ENCODE data around the gene NAPA. TPM values are rescaled to one million over a fixed set of nuclear protein-coding genes. Genes with fewer than 3 reads are reported as not detected.

Gene NAPA
- total and polyA plus RNA-seq, 2 of the 13 experiments (the other 11 are each of a cell fraction or from before 2014, with no cell fraction given): 32.6 to 65.9 TPM

DNA sequence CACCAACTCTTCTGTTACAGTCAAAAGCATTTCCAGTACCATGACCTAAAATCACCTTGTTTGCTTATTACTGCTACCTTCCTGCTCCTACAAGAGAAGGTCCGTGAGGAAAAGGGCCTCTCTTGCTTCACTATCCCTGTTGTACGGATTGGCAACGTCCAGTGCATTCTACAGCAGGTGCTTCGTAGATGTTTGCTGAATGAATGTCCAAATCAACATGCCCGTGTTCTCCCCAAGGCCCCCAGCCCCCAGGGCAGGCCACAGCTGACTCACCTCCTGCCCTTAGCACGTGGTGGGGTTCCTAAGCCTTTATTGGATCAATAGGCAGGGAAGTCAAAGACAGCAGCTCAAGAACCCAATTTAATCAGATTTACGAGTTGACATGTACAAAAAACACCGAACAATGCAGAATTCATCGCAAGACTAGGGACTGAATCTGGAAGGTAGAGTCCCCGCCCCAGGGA, 5.5 kb upstream of the NAPA start:
- no peak overlapping the region for H3K9ac ChIP-seq (ENCODE audit: insufficient read depth, low read depth, low read length)
- no peaks in the 10 kb centered on the region for H3K36me3 ChIP-seq (replicated peaks in 1 of 2; ENCODE audit: control insufficient read depth in 1 of 2, insufficient read depth in 2 of 2, low read length in 2 of 2)
- H3K4me3 ChIP-seq (replicated peaks in 1 of 3; ENCODE audit: insufficient read depth in 1 of 3, low read depth in 2 of 3, low read length in 3 of 3): peak overlapping the region in 2 of 3 experiments; percentile 8 to 59; a peak in 3 of 6 replicates
- BruUV-seq (replicated peaks): no TSS peak
- H3K4me1 ChIP-seq (ENCODE audit: insufficient read depth, low read length): peaks cover 60% of the 10 kb centered on the region
- no peak overlapping the region for H2AFZ ChIP-seq (ENCODE audit: low read length)
- DNase-seq (ENCODE audit: low spot score) (peak; percentile 16), FAIRE-seq (no peak), ATAC-seq (peak; percentile 38)
- in situ Hi-C loops (cut with HindIII; ENCODE audit: extremely low pct_ligation_motif_present, low pct_unique_long_range_greater_than_20kb) (no loop called here), intact Hi-C loops (cut with micrococcal nuclease; ENCODE audit: unreplicated experiment) (no loop called here)
- H3K4me2 ChIP-seq (ENCODE audit: low read depth, low read length): peak overlapping the region; percentile 69
- POLR2A ChIA-PET: interaction anchor here (1.1 to 2.2 kb wide), 4 partner anchors 8 to 128 kb away, joined by 3 to 9 read pairs (median 4); no protein-coding TSS in a partner anchor
- CTCF ChIA-PET (ENCODE audit: low intra/inter-chr PET ratio, low total read pairs): no interaction called here
- H3K79me2 ChIP-seq (ENCODE audit: insufficient read depth, low read length): no peaks in the 10 kb centered on the region
- H4K20me1 ChIP-seq (ENCODE audit: insufficient read depth, low read length): no peaks in the 10 kb centered on the region
- WGBS (ENCODE audit: low lambda C conversion rate): 16% methylated on average over 10 of the region's 10 CpGs
- H3K9me3 ChIP-seq (ENCODE audit: low read length): no peaks in the 10 kb centered on the region
- peaks cover 0 to 20% of the 10 kb centered on the region in 2 experiments; a peak in 2 of 5 replicates for H3K27me3 ChIP-seq (ENCODE audit: control insufficient read depth in 1 of 2, insufficient read depth in 2 of 2, low read length in 2 of 2)
- H3K27ac ChIP-seq (ENCODE audit: extremely low read length, insufficient read depth, low read length): no peak overlapping the region
- TF ChIP-seq FOXP1 (IDR thresholded peaks at IDR 0.05): no peak
- peak; percentile 10; the same call in 1 of the 2 replicates for TF ChIP-seq FOXP1 (CRISPR knock-in tag; IDR thresholded peaks at IDR 0.05)
- TF ChIP-seq, protein P1, sequence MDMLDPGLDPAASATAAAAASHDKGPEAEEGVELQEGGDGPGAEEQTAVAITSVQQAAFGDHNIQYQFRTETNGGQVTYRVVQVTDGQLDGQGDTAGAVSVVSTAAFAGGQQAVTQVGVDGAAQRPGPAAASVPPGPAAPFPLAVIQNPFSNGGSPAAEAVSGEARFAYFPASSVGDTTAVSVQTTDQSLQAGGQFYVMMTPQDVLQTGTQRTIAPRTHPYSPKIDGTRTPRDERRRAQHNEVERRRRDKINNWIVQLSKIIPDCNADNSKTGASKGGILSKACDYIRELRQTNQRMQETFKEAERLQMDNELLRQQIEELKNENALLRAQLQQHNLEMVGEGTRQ (IDR thresholded peaks at IDR 0.05; ENCODE audit: low read depth, low read length): peak; percentile 46; the same call in 1 of the 2 replicates
- TF ChIP-seq, protein P1 (CRISPR knock-in tag; IDR thresholded peaks at IDR 0.05; ENCODE audit: borderline replicate concordance): peak; percentile 25; the same call in 1 of the 2 replicates
- 0 out of 2 replicates have a peak, but pooled peaks have one; percentile 10 for TF ChIP-seq THAP11 (CRISPR knock-in tag; IDR thresholded peaks at IDR 0.05)
- TF ChIP-seq, protein P2, sequence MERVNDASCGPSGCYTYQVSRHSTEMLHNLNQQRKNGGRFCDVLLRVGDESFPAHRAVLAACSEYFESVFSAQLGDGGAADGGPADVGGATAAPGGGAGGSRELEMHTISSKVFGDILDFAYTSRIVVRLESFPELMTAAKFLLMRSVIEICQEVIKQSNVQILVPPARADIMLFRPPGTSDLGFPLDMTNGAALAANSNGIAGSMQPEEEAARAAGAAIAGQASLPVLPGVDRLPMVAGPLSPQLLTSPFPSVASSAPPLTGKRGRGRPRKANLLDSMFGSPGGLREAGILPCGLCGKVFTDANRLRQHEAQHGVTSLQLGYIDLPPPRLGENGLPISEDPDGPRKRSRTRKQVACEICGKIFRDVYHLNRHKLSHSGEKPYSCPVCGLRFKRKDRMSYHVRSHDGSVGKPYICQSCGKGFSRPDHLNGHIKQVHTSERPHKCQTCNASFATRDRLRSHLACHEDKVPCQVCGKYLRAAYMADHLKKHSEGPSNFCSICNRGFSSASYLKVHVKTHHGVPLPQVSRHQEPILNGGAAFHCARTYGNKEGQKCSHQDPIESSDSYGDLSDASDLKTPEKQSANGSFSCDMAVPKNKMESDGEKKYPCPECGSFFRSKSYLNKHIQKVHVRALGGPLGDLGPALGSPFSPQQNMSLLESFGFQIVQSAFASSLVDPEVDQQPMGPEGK (CRISPR knock-in tag; IDR thresholded peaks at IDR 0.05): peak; percentile 89
- no peak for TF ChIP-seq MAF1 (CRISPR knock-in tag; IDR thresholded peaks at IDR 0.05; ENCODE audit: borderline replicate concordance)
- 0 out of 2 replicates have a peak, but pooled peaks have one; percentile 11 for TF ChIP-seq GATAD2A (CRISPR knock-in tag; IDR thresholded peaks at IDR 0.05)
- 0 out of 2 replicates have a peak, but pooled peaks have one; percentile 18 for TF ChIP-seq ZNF335 (CRISPR knock-in tag; IDR thresholded peaks at IDR 0.05)
- 0 out of 2 replicates have a peak, but pooled peaks have one; percentile 30 for TF ChIP-seq CEBPB (IDR thresholded peaks at IDR 0.05; ENCODE audit: borderline replicate concordance, low read depth, low read length)
- TF ChIP-seq, protein P3, sequence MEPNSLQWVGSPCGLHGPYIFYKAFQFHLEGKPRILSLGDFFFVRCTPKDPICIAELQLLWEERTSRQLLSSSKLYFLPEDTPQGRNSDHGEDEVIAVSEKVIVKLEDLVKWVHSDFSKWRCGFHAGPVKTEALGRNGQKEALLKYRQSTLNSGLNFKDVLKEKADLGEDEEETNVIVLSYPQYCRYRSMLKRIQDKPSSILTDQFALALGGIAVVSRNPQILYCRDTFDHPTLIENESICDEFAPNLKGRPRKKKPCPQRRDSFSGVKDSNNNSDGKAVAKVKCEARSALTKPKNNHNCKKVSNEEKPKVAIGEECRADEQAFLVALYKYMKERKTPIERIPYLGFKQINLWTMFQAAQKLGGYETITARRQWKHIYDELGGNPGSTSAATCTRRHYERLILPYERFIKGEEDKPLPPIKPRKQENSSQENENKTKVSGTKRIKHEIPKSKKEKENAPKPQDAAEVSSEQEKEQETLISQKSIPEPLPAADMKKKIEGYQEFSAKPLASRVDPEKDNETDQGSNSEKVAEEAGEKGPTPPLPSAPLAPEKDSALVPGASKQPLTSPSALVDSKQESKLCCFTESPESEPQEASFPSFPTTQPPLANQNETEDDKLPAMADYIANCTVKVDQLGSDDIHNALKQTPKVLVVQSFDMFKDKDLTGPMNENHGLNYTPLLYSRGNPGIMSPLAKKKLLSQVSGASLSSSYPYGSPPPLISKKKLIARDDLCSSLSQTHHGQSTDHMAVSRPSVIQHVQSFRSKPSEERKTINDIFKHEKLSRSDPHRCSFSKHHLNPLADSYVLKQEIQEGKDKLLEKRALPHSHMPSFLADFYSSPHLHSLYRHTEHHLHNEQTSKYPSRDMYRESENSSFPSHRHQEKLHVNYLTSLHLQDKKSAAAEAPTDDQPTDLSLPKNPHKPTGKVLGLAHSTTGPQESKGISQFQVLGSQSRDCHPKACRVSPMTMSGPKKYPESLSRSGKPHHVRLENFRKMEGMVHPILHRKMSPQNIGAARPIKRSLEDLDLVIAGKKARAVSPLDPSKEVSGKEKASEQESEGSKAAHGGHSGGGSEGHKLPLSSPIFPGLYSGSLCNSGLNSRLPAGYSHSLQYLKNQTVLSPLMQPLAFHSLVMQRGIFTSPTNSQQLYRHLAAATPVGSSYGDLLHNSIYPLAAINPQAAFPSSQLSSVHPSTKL (CRISPR knock-in tag; IDR thresholded peaks at IDR 0.05): 0 out of 2 replicates have a peak, but pooled peaks have one; percentile 19
- TF ChIP-seq DPF2 (CRISPR knock-in tag; IDR thresholded peaks at IDR 0.05; ENCODE audit: borderline replicate concordance, low read depth): 0 out of 2 replicates have a peak, but pooled peaks have one; percentile 15
- TF ChIP-seq BHLHE40 (IDR thresholded peaks at IDR 0.05; ENCODE audit: low read length): peak; percentile 41; the same call in 1 of the 2 replicates
- TF ChIP-seq ATF7-NPFF (CRISPR knock-in tag; IDR thresholded peaks at IDR 0.05; ENCODE audit: low read depth): no peak
- TF ChIP-seq BRD4 (CRISPR knock-in tag; IDR thresholded peaks at IDR 0.05): no peak
- TF ChIP-seq PHF21A (CRISPR knock-in tag; IDR thresholded peaks at IDR 0.05): 0 out of 2 replicates have a peak, but pooled peaks have one; percentile 23
- no peak for TF ChIP-seq LCORL (IDR thresholded peaks at IDR 0.05)
- peak; percentile 60 for TF ChIP-seq LCORL (CRISPR knock-in tag; IDR thresholded peaks at IDR 0.05)
- 0 out of 2 replicates have a peak, but pooled peaks have one; percentile 20 for TF ChIP-seq SOX5 (CRISPR knock-in tag; IDR thresholded peaks at IDR 0.05; ENCODE audit: borderline replicate concordance)
